NCI-H345 (cell line): ENCODE results near the gene PRODH2.

Source experiments
- DNase-seq: peaks from one replicate; lab custom pipeline; 2025; lab: John Stamatoyannopoulos, UW

Gene PRODH2

GRCh38 chr19:35812220-35813042 is at the start of gene PRODH2:
PRODH2 (minus strand) TSS chr19:35812845; CDS start chr19:35812805, 40 bp downstream.
- no peak for DNase-seq

GRCh38 chr19:35861640-35862160 is 49.1 kb upstream of the PRODH2 start:
- DNase-seq: no peak

- no peak for DNase-seq
Measured at GRCh38 chr19:35860818-35861639, 48.4 kb upstream of the PRODH2 start.

GRCh38 chr19:35860436-35860817 is 47.8 kb upstream of the PRODH2 start:
- DNase-seq: no peak

GRCh38 chr19:35859414-35859813 is 46.8 kb upstream of the PRODH2 start:
- no peak for DNase-seq

- no peak for DNase-seq
Measured at GRCh38 chr19:35858311-35858710, 45.7 kb upstream of the PRODH2 start.

- DNase-seq: peak; percentile 67
Measured at GRCh38 chr19:35856546-35857149, 44.0 kb upstream of the PRODH2 start, which contains the start of gene KIRREL2. KIRREL2 (plus strand) TSS chr19:35856911; CDS start chr19:35857120, 209 bp downstream.

GRCh38 chr19:35853038-35853756 is 40.6 kb upstream of the PRODH2 start:
- no peak for DNase-seq

- no peak for DNase-seq
Measured at GRCh38 chr19:35852029-35852780, 39.6 kb upstream of the PRODH2 start, which contains the start of gene NPHS1. NPHS1 (minus strand) TSS chr19:35852504; CDS start chr19:35851837, 667 bp downstream.

GRCh38 chr19:35851213-35852028 is 38.8 kb upstream of the PRODH2 start:
- DNase-seq: peak; percentile 56

GRCh38 chr19:35848919-35849505 is 36.4 kb upstream of the PRODH2 start:
- no peak for DNase-seq

GRCh38 chr19:35848486-35848885 is 35.8 kb upstream of the PRODH2 start:
- DNase-seq: no peak

GRCh38 chr19:35847911-35848310 is 35.3 kb upstream of the PRODH2 start:
- no peak for DNase-seq

GRCh38 chr19:35846038-35846668 is 33.5 kb upstream of the PRODH2 start:
- peak; percentile 80 for DNase-seq

GRCh38 chr19:35845215-35846037 is 32.8 kb upstream of the PRODH2 start:
- DNase-seq: peak; percentile 65

GRCh38 chr19:35844482-35845214 is 32.0 kb upstream of the PRODH2 start:
- no peak for DNase-seq
